Astrocyte of the spinal cord (primary cell): Measurements from ENCODE around the gene BAHCC1.

Experiments
- DNase-seq: peaks from one replicate; pipeline ENCODE4 v3.0.0; 2011; ENCODE audit warnings: low read depth, low spot score
- H3K4me3 ChIP-seq: 2 replicates; pipeline ENCODE4 v1.5.1; 2011; ENCODE audit warnings: low read depth, mild to moderate bottlenecking, low read length, moderate library complexity
- CTCF ChIP-seq: IDR thresholded peaks from 2 replicates; pipeline ENCODE4 v1.5.1; 2012; ENCODE audit warnings: low read depth, mild to moderate bottlenecking, low read length, inconsistent platforms
- in situ Hi-C: cut with HindIII; loops from 2 replicates; pipeline ENCODE4 v1.10.0; 2017; ENCODE audit warnings: low sequenced_read_pairs

Gene BAHCC1

GRCh38 chr17:81388612-81389367 lies 6.5 kb upstream of the BAHCC1 start:
- in situ Hi-C loops, result no loop called here
- H3K4me3 ChIP-seq, result no peak overlapping the region
- TF ChIP-seq CTCF, result no peak
- DNase-seq, result no peak

- no peak for DNase-seq
- H3K4me3 ChIP-seq, result no peak overlapping the region
- in situ Hi-C loops, result no loop called here
- no peak for TF ChIP-seq CTCF
Measured at GRCh38 chr17:81389585-81389984, 5.7 kb upstream of the BAHCC1 start.

GRCh38 chr17:81390029-81390872 lies 5.0 kb upstream of the BAHCC1 start:
- H3K4me3 ChIP-seq, result no peak overlapping the region
- TF ChIP-seq CTCF, result no peak
- in situ Hi-C loops, result no loop called here
- DNase-seq, result no peak

GRCh38 chr17:81390873-81391255 lies 4.4 kb upstream of the BAHCC1 start:
- TF ChIP-seq CTCF, result no peak
- in situ Hi-C loops, result no loop called here
- H3K4me3 ChIP-seq, result no peak overlapping the region
- no peak for DNase-seq

GRCh38 chr17:81391293-81391935 lies 3.8 kb upstream of the BAHCC1 start:
- in situ Hi-C loops, result no loop called here
- no peak for DNase-seq
- no peak for TF ChIP-seq CTCF
- H3K4me3 ChIP-seq, result peak overlapping the region; percentile 56
